ENCODE measurements around the gene ENG.

Gene ENG

GRCh38 chr9:127854184-127854806 is at the start of gene ENG:
Gene ENG, minus strand, starts transcription at chr9:127854658. Its CDS starts 303 bp downstream, at chr9:127854355.
- peak; percentile 96 for TF ChIP-seq POLR2A (IDR thresholded peaks at IDR 0.05; ENCODE audit: low read depth, low read length)
- peak; percentile 92 for DNase-seq (ENCODE audit: insufficient read length, low spot score)
- no peak for FAIRE-seq

- FAIRE-seq (no peak), DNase-seq (ENCODE audit: insufficient read length, low spot score) (no peak)
- no peak for TF ChIP-seq POLR2A (IDR thresholded peaks at IDR 0.05; ENCODE audit: low read depth, low read length)
Observed at GRCh38 chr9:127903557-127904475, 49.4 kb upstream of the ENG start.

- peak; percentile 54; the same call in 1 of the 2 replicates for TF ChIP-seq POLR2A (IDR thresholded peaks at IDR 0.05; ENCODE audit: low read depth, low read length)
- no peak for FAIRE-seq
- DNase-seq (ENCODE audit: insufficient read length, low spot score) = peak; percentile 96
Observed at GRCh38 chr9:127899128-127899943, 44.9 kb upstream of the ENG start, which contains the start of gene ST6GALNAC6. Gene ST6GALNAC6, minus strand, starts transcription at chr9:127899603. Its CDS starts 1,622 bp downstream, at chr9:127897981.

- peak; percentile 15; the same call in 1 of the 2 replicates for TF ChIP-seq POLR2A (IDR thresholded peaks at IDR 0.05; ENCODE audit: low read depth, low read length)
- no peak for DNase-seq (ENCODE audit: insufficient read length, low spot score)
- FAIRE-seq = no peak
Observed at GRCh38 chr9:127898433-127899127, 44.1 kb upstream of the ENG start.

GRCh38 chr9:127897193-127897692 is 42.8 kb upstream of the ENG start:
- no peak for DNase-seq (ENCODE audit: insufficient read length, low spot score)
- no peak for FAIRE-seq

GRCh38 chr9:127896395-127897192 is 42.1 kb upstream of the ENG start:
- TF ChIP-seq POLR2A (IDR thresholded peaks at IDR 0.05; ENCODE audit: low read depth, low read length) = no peak
- DNase-seq (ENCODE audit: insufficient read length, low spot score) (no peak), FAIRE-seq (no peak)

More at GRCh38 chr9:127897193-127897692, 42.8 kb upstream of the ENG start:
- no peak for TF ChIP-seq POLR2A (IDR thresholded peaks at IDR 0.05; ENCODE audit: low read depth, low read length)

- no peak for TF ChIP-seq POLR2A (IDR thresholded peaks at IDR 0.05; ENCODE audit: low read depth, low read length)
- no peak for FAIRE-seq
Observed at GRCh38 chr9:127895811-127896210, 41.4 kb upstream of the ENG start.

GRCh38 chr9:127893392-127893791 is 38.9 kb upstream of the ENG start:
- no peak for FAIRE-seq
- no peak for TF ChIP-seq POLR2A (IDR thresholded peaks at IDR 0.05; ENCODE audit: low read depth, low read length)
- DNase-seq (ENCODE audit: insufficient read length, low spot score) = no peak

More at GRCh38 chr9:127895811-127896210, 41.4 kb upstream of the ENG start:
- no peak for DNase-seq (ENCODE audit: insufficient read length, low spot score)

GRCh38 chr9:127892831-127893230 is 38.4 kb upstream of the ENG start:
- TF ChIP-seq POLR2A (IDR thresholded peaks at IDR 0.05; ENCODE audit: low read depth, low read length) = no peak
- DNase-seq (ENCODE audit: insufficient read length, low spot score) (no peak), FAIRE-seq (no peak)

- FAIRE-seq = no peak
- TF ChIP-seq POLR2A (IDR thresholded peaks at IDR 0.05; ENCODE audit: low read depth, low read length) = no peak
- no peak for DNase-seq (ENCODE audit: insufficient read length, low spot score)
Observed at GRCh38 chr9:127890053-127890452, 35.6 kb upstream of the ENG start.

- FAIRE-seq (no peak), DNase-seq (ENCODE audit: insufficient read length, low spot score) (no peak)
- no peak for TF ChIP-seq POLR2A (IDR thresholded peaks at IDR 0.05; ENCODE audit: low read depth, low read length)
Observed at GRCh38 chr9:127887792-127888191, 33.3 kb upstream of the ENG start.

- TF ChIP-seq POLR2A (IDR thresholded peaks at IDR 0.05; ENCODE audit: low read depth, low read length) = no peak
- DNase-seq (ENCODE audit: insufficient read length, low spot score) (no peak), FAIRE-seq (no peak)
Observed at GRCh38 chr9:127886401-127886972, 32.0 kb upstream of the ENG start.
